ENCODE measurements around the gene ASAP2.

The ASAP2 gene

DNA sequence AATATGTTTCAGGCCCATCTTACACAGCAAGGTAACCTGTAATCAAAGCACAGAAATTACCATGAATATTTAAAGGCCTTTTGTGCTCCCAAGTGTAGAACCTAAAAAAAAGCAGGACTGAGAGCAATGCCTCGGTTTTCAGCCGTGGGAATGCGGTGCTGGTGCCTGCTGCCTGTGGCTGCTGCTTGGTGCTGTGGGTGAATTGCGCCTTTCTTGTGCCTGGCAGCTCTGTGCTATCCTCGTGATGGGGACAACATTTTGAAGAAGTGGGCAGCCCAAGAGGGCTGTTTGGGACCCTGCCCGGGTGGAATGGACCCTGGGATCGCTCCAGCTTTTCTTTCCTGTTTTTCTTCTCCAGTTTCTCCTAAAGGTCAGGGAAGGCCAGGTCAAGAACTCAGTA is 91.2 kb downstream of the ASAP2 start:
- DNase-seq (ENCODE audit: low read depth in 3 of 3), result no peak

DNA sequence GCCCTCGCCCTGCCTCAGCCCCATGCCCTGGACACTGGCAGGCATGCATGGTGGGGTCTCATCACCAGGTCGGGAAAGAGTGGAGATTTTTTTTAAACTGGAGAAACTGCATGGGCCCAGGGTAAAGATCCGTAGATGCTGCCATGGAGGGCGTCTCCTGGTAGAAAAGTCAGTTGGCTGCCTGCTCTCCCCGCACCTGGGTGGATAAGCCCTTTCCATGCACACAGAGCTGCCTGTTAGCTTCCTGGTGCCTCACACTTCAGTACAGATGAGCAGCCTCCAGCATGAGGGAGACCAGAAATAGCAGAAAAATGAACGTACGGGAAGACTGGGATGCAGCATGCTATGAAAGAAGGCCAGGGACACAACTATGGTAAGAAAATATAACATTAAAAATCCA is 92.0 kb downstream of the ASAP2 start:
- no peak for DNase-seq (ENCODE audit: low read depth in 3 of 3)

DNA sequence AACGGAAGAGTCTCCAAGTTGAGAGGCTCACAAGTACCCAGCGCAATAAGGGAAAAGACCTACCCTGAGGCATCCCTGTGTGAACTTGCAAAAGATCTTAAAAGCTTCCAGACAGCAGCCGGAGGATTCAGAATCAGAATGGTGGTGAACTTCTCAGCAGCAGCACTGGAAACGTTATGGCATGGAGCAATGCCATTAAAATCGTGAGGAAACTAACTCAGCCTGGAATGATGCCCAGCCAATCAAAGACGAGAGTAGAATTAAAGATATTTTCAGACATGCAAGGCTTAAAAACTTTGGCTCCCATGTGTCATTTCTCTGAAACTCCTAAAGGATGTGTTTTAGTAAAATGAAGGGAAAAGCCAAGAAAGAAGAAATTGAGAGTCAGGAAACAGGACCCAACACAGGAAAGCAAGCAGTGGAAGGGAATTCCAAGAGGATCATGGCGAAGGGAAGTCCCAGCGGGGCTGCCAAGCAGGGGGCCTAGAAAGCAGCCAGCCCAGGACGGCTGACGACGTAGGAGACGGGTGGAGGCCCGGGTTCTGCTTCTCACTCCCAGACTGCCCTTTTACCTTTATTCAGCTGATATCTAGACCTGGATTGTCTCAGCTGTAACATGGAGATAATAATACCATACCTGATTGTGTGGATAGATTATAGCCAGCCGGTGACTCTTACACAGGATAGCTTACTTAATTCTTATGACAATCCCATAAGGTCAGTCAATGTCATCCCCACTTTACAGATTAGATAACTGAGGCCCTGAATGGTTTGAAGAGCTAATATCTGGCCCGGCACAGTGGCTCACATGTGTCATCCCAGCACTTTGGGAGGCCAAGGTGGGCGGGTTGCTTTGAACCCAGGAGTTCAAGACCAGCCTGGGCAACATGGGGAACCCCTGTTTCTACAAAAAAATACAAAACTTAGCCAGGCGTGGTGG is 92.8 kb downstream of the ASAP2 start:
- no peak for DNase-seq (ENCODE audit: low read depth in 3 of 3)

DNA sequence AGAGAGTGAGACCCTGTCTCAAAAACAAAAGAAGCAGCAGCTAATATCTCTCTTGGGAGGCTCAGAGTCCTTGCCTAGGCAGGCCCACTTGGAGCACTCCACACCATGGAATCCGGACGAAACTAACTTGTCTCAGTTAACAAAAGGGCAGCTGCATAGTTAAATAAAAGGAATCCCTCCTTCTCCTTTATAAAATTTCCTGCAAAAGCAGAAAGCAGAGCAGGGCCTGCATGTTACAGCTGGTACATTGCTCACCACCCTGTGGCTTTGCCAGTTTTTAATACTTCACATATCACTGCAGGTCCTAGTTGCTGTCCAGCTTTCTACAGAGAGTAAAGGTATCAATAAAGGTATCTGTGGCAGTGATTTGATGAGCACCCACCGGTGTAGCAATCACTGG is 93.6 kb downstream of the ASAP2 start:
- DNase-seq (ENCODE audit: low read depth in 3 of 3), result no peak

DNA sequence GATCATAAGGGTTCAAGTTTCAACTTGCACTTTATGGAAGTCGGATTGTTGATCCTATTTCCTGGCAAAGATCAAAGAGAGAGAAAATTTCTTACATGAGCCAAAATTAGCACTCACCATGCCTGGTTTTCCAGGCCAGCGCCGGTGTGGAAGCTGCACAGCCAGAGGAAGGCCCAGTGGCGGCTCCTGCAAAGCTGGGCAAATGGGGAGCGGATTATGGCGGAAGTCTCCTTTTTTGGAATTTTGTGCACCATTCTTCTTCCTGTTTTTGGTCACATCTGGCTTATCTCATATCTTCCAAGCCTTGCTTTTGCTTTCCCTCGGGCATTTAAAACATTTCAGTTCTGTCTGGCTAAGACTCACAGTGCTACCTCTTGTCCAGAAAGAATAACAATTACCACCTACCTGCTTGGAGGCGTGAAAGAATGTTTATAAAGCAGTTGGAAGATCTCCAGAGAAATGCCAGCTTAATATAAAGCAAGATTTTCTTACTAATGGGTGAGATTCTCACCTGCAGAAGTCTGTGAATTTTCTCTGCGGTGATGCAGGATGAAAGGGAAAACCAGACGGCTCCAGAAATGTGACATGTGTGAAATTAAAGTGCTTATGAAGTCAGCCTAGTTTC is 94.3 kb downstream of the ASAP2 start:
- no peak for DNase-seq (ENCODE audit: low read depth in 3 of 3)

DNA sequence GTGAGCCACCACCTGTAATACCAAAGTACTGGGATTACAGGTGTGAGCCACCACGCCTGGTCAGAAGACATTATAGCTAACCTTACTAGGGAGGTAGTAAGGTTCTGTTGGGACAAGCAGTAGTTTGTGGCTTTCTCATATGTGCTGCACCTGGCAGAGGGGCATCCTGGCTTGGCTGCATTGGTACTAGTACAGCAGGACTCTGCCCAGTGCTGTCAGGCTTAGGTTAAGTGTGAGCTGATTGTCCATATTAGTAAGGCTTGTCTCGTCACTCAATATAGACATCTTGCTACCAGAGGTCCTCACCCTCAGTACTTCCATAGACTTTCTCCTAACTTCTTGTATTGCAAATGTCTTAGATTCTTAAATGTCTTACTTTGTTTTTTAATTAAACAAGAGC is 96.1 kb downstream of the ASAP2 start:
- DNase-seq (ENCODE audit: low read depth in 3 of 3), result no peak

DNA sequence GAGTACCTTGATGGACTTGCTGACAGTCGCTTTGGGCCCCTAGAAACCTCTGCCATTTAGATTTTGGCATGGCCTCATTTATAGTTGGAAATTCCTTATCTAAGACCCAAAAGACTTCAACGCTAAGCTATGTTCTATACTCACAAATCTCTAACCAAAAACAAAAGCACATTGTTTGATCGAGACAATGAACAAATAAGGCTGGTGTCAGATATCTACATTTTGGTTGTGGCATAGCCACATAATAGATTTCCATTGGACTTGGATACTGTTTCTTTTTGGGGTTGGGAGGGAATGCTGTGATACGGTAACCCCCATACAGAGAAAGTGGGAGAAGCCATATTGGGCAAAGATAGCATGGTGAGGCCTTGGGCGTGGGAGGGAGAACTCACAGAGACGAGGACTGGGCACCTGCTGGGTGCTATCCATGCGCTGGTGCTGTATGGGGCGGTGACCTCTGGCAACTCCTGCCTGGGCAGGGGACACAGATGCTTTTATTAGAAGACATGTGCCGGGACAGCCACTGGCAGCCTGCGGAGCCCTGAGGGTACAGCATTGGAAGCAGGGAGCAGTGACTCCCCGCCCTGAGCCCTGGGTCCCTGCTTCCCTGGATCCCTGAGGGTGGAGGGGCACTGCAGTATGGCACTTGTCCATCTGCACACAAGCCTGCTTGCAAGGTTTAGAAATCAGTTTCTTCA is 97.1 kb downstream of the ASAP2 start:
- no peak for DNase-seq (ENCODE audit: low read depth in 3 of 3)

DNA sequence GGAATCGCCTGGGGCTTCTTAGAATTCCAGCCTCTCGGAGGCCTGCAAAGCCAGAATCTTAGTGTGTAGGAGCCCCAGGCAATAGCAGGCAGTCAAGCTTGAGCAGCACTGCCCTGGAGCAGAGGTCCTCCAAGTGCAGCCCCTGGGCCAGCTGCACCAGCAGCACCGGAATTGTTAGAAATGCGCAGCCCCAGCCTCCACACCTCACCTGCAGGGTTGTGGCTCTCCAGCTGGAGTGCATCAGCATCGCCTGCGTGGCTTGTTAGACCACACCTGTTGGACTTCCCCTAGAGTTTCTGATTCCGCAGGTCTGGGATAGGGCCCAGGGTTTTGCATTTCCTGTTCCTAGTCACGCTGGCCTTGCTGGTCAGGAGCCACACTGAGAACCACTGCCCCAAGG is 100.3 kb downstream of the ASAP2 start:
- no peak for DNase-seq (ENCODE audit: low read depth in 3 of 3)

DNA sequence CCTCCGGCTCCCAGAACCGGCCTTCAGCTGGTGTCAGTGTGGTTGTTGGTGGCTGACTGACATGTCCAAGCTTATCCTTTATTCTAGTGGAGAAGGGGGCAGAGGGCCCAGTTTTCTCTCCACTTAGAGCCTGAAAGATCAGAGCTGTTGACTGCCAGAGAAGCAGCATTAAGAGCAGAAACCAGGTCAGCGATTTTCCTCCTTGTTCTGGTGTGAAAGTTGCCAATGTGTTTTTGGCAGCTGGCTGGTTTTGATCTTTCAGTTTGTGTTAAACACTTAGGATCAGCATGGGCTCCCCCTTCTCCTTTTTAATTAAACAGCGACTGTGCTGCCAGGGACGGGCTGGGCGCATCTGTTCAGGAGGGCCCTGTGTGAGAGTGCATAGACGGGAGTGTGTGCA is 100.9 kb downstream of the ASAP2 start:
- no peak for DNase-seq (ENCODE audit: low read depth in 3 of 3)

DNA sequence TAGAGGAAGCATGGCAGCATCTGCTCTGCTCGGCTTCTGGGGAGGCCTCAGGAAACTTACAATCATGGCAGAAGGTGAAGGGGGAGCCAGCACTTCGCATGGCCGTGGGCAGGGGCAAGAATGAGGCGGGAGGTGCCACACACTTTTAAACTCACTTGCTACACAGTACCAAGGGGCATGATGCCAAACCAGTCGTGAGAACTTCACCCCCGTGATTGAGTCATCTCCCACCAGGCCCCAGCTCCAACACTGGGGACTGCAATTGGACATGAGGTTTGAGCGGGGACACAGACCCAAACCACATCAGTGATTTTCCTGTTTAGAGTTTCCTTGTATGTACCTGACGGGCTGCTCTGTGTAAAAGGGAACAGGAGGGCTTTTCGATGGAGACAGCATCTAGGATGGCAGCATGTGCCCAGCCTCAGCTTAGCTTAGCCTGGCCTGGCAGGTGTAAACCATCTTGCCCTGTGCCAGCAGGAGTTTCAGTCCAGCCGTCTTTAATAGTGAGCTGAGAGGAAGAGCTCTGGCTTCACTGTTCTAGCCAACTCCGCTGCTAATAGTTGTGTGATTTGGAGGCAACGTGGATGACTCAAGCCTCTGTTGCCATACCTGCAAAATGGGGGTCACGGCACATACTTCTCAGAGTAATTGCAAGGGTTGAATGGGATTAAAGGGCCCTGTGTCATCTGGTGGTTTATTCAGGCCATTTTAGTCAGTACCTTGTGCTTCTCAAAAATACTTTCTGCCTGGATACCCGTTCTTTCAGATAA is 101.8 kb downstream of the ASAP2 start:
- no peak for DNase-seq (ENCODE audit: low read depth in 3 of 3)

DNA sequence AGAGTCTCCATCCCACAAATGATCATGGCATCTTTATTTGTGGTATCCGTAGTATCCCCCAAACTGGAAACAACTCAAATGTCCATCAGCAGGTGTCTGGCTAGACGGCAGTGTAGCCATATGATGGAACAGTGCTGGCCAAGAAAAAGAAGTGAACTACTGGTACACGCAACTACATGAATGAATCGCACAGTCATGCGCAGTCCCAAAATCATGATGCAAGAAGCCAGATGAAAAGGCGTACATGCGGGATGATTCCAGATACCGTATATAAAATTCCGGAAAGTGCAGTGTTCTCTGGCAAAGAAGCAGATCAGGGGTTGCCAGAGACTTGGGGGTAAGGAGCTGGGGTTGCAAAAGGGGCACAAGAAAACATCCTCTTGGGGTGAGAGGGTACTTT is 102.5 kb downstream of the ASAP2 start:
- no peak for DNase-seq (ENCODE audit: low read depth in 3 of 3)

DNA sequence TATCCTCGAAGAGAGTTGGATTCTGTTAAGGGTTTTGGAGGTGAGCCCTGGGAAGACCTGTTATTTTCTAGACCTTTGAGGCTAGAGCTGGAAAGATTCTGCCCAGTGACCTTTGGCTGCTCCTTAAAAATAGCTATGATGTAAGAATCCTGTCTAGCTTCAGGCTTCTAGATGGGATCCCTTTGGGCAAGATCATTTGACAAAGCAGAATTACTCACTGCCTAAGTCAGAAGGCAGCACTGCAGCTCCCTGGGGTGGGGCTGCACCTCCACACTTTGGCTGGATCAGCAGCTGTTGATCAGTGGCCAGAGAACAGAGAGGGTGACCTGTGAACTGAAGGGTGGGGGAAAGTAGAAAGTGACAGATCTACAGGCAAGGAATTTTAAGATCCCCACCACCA is 103.8 kb downstream of the ASAP2 start:
- DNase-seq (ENCODE audit: low read depth in 3 of 3), result no peak

DNA sequence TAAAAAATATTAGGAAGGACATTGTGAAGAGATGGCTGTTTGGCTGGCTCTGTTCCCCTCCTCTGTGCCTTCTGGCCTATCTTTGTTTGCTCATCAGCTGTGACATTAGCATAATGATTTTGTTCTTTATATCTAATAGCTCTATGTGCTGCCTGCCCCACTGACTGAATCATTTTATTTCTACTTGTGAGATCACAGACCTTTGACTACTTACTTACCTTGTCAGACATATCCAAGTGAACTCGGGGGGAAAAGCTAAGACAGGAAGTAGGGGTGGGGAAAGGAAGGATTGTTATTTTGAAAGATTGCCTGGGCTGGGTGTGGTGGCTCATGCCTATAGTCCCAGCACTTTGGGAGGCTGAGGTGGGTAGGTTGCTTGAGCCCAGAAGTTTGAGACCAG is 104.2 kb downstream of the ASAP2 start:
- no peak for DNase-seq (ENCODE audit: low read depth in 3 of 3)

DNA sequence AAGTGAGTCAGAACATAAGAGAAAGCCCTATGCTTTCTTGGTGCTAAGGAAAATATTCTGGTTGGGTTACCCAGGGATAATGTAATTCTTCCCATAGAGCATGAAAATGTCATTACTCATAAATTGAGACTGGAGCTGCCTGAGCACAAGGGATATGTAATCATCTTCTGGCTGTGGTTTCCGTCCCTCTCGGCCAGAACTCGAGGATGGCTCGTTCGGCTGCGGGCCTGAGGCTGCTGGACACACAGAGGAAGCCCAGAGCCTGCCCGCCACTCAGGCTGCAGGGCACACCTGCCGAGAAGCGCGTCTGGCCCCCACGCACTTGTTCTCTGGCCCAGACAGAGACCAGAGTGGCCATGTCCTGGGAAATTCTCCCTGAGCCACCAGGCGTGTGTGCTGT is 104.9 kb downstream of the ASAP2 start:
- DNase-seq (ENCODE audit: low read depth in 3 of 3), result no peak

DNA sequence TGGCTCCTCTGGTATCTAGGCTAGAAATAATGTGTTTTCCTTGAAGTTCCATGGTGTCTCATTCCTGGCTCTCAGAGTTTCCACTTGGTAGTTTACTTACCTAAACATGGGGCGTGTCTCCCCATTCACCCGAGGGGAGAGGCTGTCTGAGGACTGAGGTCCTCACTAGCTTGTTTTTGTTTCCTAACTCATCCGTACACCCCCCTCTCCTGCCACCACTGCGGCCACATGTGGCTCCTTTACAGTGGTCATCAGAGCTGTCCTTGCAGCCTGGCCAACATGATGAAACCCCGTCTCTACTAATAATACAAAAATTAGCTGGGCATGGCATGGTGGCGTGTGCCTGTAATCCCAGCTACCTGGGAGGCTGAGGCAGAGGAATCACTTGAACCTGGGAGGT is 106.0 kb downstream of the ASAP2 start:
- no peak for DNase-seq (ENCODE audit: low read depth in 3 of 3)

DNA sequence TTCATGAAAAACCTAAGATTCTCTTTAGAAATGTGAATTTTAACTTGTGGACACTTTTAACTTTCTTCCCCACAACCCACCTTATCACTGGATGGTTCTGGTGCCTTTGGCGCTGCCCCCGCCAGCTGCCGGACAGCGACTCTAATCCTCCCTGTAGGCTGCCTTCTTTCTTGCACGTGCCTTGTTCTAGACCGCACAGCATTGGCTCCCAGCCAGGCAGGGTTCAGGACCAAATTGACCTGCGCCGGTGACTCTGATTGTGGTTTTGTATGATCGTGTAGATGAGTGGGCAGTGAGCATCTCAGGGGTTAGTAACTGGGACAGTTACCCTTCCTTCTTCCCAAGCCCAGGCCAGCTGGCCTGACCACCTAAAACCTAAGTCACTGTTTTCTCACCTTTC is 106.8 kb downstream of the ASAP2 start:
- no peak for DNase-seq (ENCODE audit: low read depth in 3 of 3)

DNA sequence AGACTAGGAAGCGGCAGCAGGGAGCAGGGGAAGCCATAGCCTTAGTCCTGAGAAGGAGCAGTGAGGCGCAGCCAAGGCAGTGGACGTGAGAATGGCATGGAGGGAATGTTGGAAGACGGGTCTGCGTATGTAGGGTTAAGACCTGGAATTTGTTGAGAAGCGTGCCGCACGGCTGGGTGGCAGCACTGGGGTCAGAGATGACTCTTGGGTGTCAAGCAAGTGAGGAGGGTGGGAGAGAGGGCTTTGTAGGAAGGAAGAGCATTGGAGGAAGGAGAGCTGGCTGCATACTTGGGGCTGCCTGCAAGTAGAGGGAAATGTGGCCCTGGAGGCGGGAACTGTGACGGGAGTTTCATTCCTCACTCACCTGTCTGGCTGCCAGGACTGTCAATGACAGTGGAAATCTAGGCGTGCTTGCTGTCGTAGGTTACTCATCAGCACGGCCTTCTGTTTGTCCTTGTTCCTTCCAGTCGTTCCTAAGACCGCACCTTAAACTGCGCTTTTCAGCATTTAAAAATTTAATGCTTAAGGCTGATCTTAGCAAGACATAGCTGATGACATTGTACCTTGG is 108.8 kb downstream of the ASAP2 start:
- no peak for DNase-seq (ENCODE audit: low read depth in 3 of 3)

DNA sequence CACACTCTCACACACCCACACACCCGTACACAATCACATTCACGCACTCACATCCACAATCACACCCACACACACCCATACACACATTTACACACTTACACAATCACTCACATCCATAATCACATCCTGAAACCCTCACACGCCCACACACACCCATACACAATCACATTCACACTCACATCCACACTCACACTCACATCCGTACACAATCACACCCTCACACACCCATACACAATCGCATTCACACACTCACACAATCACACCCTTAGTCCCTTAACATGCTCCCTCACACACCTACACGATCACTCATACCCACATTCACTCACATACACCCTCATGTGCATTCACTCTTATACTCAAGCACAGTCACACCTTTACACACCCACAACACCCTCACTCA is 110.9 kb downstream of the ASAP2 start:
- no peak for DNase-seq (ENCODE audit: low read depth in 3 of 3)

DNA sequence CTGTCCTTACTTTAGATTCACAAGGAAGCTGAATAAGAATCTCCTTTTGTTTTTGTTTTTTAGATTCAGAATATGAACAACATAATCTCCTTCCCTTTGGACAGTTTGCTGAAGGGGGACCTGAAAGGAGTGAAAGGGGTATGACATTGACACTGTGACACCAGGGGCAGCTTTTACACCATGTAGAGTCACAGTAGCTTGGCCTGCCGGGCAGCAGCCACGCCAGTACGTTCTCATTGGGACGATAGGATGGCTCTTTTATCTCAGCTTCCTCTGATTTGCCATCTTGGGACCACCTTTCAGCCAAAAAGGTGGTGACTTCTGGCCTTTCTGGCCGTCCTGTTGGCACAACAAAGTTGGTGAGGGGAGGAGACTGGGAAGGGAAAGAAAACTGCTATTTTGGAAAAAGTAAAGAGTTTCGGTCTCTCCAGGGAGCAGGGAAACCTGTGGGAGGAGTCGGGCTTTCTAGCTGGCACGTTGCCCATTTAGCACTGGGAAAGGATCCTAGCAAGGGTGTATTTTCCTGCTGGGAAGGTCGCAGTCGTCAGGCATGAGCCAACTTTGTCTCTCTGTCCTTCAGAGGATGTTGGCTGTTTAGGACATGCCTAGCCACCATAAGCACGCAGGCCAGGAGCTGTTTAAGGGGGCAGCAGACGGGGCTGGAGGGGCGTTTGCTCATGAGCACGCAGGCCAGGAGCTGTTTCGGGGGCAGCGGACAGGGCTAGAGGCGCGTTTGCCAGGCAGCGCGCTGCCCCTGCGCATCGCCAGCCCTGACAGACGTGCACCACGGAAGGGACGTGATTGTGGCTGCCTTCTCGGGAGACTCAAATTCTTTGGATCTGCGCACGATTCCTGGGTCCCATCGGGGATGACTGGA is 112.1 kb downstream of the ASAP2 start:
- no peak for DNase-seq (ENCODE audit: low read depth in 3 of 3)

DNA sequence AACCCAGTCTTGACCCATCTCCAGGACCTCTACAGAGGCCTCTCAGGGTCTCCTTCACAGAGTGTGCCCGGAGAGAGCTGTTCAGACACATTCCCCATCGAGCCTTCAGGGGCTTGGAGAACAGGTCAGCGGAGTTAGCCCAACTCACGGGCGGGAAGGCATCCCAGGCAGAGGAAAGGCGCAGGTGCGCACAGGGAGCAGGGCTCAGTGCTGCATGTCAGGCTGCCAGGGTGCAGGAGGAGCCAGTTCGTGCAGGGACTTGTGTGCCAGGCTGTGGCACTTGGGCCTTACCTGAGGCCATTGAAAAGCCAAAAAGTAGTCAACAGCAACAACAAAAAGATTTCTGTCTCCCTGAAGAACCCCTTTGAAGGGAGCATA is 112.7 kb downstream of the ASAP2 start:
- no peak for DNase-seq (ENCODE audit: low read depth in 3 of 3)

DNA sequence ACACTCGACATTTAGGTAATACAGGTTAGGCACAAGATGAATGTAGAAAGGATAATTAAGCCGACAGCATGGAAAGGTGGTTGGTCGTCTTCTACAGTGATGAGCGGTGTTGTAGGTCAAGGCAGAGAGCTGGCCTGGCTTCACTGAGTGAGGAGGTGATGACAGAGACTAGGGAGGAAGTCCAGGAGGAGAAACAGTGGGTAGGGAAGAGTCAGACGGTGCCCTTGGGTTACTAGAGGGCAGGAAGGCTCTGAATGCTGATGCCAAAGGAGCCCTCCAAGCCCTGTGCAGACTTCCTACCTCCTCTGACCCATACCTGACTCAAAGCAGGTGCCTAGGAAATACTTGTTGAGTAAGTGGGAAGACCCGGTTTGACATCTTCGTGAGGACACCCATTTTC is 116.0 kb downstream of the ASAP2 start:
- DNase-seq (ENCODE audit: low read depth in 3 of 3), result no peak
